ENCODE results near the gene MYRIP.

- TF ChIP-seq CTCF (IDR thresholded peaks at IDR 0.05; ENCODE audit: insufficient read depth, low read length, poor library complexity, severe bottlenecking): no peak
- no peak for TF ChIP-seq EZH2phosphoT487 (conservative IDR thresholded peaks at IDR 0.05; ENCODE audit: low read length)
Measured at GRCh38 chr3:40190056-40190455, 380.6 kb downstream of the MYRIP start.

Measured in SU-DHL-6 (cell line).